WERI-Rb-1 (cell line): ENCODE data around the gene RMP24.
"Not testable (repeated sequence)": the region's sequence is repeated elsewhere in the genome, so short reads cannot be mapped to it uniquely, and the experiment has no call there.

Experiments
- DNase-seq: peaks from one replicate; pipeline ENCODE4 v3.0.0-alpha.2; 2020
- H3K27ac ChIP-seq: fragments of 250-450 bp; sonication (Bioruptor Pico); 2 replicates; pipeline ENCODE4 v1.5.1; 2020; ENCODE audit warnings: mild to moderate bottlenecking, moderate library complexity
- H3K27me3 ChIP-seq: fragments of 250-450 bp; sonication (Bioruptor Pico); 2 replicates; pipeline ENCODE4 v1.5.1; 2021; ENCODE audit warnings: mild to moderate bottlenecking, low read depth, moderate library complexity; ENCODE audit not compliant: insufficient read depth, severe bottlenecking
- H3K36me3 ChIP-seq: fragments of 250-450 bp; sonication (Bioruptor Pico); 2 replicates; pipeline ENCODE4 v1.5.1; 2020; ENCODE audit warnings: mild to moderate bottlenecking, moderate library complexity
- H3K4me3 ChIP-seq: 2 replicates; pipeline ENCODE4 v1.5.1; 2011; ENCODE audit warnings: low read depth, mild to moderate bottlenecking, control low read depth, low read length
- H3K9me3 ChIP-seq: fragments of 250-450 bp; sonication (Bioruptor Pico); 2 replicates; pipeline ENCODE4 v1.5.1; 2021; ENCODE audit warnings: mild to moderate bottlenecking, moderate library complexity; ENCODE audit not compliant: severe bottlenecking
- TF ChIP-seq, protein P1 (sequence below): IDR thresholded peaks from 2 replicates; pipeline ENCODE4 v1.5.1; 2011; ENCODE audit warnings: low read depth, mild to moderate bottlenecking, control low read depth, inconsistent platforms, low read length

Gene RMP24

DNA sequence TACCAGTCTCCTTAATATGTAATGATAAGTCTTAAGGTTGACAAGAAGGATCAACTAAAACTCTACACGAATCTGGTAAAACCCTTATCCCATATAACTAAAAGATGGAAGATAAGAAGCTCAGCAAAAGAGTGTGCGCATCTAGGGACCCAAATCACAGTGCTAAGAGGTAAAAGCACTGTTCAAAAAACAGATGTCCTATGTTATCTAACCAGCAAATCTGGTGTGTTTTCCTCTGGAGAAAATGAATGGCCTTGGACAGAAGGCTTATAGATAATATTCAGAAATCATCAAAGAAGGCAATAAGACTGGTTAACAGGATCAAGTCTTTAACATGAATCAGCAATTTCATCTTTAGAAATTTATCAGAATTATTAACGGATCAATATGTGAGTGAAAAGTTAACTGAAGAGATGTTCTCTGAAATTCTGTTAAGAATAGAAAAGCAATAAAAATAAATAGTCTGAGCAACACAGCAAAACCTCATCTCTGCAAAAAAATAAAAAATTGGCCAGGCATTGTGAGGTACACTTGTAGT is 47.8 kb downstream of the RMP24 start:
- TF ChIP-seq, protein P1, sequence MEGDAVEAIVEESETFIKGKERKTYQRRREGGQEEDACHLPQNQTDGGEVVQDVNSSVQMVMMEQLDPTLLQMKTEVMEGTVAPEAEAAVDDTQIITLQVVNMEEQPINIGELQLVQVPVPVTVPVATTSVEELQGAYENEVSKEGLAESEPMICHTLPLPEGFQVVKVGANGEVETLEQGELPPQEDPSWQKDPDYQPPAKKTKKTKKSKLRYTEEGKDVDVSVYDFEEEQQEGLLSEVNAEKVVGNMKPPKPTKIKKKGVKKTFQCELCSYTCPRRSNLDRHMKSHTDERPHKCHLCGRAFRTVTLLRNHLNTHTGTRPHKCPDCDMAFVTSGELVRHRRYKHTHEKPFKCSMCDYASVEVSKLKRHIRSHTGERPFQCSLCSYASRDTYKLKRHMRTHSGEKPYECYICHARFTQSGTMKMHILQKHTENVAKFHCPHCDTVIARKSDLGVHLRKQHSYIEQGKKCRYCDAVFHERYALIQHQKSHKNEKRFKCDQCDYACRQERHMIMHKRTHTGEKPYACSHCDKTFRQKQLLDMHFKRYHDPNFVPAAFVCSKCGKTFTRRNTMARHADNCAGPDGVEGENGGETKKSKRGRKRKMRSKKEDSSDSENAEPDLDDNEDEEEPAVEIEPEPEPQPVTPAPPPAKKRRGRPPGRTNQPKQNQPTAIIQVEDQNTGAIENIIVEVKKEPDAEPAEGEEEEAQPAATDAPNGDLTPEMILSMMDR: no peak
- no peak for DNase-seq
- Histone ChIP-seq H3K27ac (no peak overlapping the region), H3K36me3 (peaks cover 8% of the 10 kb centered on the region), H3K9me3 (no peaks in the 10 kb centered on the region), H3K27me3 (no peaks in the 10 kb centered on the region), H3K4me3 (no peak overlapping the region)

DNA sequence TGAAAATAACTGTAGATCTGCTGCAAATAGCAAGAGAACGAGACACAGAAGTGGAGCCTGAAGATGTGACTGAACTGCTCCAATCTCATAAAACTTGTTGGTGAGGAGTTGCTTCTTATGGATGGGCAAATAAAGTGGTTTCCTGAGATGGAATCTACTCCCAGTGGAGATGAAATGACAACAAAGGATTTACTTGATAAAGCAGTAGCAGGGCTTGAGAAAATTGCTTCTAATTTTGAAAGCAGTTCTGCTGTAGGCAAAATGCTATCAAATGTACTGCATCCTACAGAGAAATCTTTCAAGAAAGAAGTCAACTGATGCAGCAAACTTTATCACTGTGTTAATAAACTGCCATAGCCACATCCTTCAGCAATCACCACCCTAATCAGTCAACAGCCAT is 50.9 kb downstream of the RMP24 start:
- no peak overlapping the region for H3K4me3 ChIP-seq
- H3K9me3 ChIP-seq: no peaks in the 10 kb centered on the region
- H3K27me3 ChIP-seq: no peaks in the 10 kb centered on the region
- peaks cover 21% of the 10 kb centered on the region for H3K36me3 ChIP-seq
- TF ChIP-seq, protein P1: no peak
- H3K27ac ChIP-seq: no peak overlapping the region
- no peak for DNase-seq

DNA sequence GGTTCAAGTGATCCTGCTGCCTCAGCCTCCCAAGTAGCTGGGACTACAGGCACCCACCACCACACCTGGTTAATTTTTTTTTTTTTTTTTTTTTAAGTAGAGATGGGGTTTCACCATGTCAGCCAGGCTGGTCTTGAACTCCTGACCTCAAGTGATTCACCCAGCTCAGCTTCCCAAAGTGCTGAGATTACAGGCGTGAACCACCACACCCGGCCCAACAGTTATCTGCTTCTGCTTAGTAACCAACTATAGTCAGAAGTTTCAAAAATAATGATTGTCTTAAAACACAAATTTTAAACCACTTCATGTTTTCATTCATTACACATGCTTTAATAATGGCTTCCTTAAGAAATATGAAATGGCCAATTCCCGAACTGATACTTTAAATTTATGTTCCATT is 51.8 kb downstream of the RMP24 start:
- H3K4me3 ChIP-seq, H3K27me3 ChIP-seq, DNase-seq, H3K27ac ChIP-seq, H3K9me3 ChIP-seq: not testable (repeated sequence)
- peaks cover 28% of the 10 kb centered on the region for H3K36me3 ChIP-seq

DNA sequence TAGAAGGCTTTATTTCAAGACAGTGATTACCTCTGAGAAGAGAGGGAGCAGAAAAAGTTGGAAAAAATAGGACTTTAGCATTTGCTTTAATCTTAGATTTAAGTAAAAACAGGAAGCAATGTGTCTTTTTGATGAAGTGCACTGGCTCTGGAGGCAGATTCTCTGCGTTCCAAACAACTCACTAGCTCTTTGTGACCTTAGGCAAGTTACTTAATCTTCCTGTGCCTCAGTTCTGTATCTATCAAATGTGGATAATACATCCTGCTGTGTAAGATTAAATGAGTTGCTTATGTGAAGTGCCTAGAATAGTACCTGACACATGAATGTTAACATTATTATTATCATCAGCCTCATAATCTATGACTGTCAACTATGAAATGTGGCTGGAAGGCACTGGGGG is 52.5 kb downstream of the RMP24 start:
- H3K36me3 ChIP-seq: peaks cover 28% of the 10 kb centered on the region
- TF ChIP-seq, protein P1: no peak
- H3K9me3 ChIP-seq: no peaks in the 10 kb centered on the region
- DNase-seq: no peak
- H3K27ac ChIP-seq: no peak overlapping the region
- H3K27me3 ChIP-seq: no peaks in the 10 kb centered on the region
- no peak overlapping the region for H3K4me3 ChIP-seq

DNA sequence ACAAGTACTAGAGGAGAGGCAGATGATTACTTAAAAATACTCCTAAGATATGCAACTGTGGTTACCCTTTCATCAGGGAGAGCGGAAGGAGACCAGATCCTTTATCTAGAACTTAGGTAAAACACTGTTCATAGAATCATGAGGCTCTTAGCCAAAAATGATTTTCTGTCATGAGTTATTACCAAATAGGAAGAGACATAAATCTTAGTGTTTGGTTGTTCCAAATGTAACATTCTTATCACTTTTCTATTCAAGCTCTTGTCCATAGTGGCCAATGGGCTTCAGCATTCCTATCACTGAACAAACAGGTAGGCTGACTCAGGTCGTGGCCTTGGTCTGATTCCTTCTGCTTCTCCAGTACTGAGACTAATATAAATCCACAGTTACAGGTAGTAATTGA is 56.4 kb downstream of the RMP24 start:
- no peaks in the 10 kb centered on the region for H3K9me3 ChIP-seq
- no peaks in the 10 kb centered on the region for H3K27me3 ChIP-seq
- TF ChIP-seq, protein P1: no peak
- no peak overlapping the region for H3K4me3 ChIP-seq
- DNase-seq: no peak
- no peak overlapping the region for H3K27ac ChIP-seq
- peaks cover 35% of the 10 kb centered on the region for H3K36me3 ChIP-seq
